Left renal cortex interstitium (tissue), 4 donors: ENCODE results near the gene MBNL1. TPM values are rescaled to one million over a fixed set of nuclear protein-coding genes. Genes with fewer than 3 reads are reported as not detected.

Experiments used
- DNase-seq, 4 donors: peaks; one replicate each; pipeline ENCODE4 v3.0.0-alpha.2; 2013; ENCODE audit warnings: low read depth in 4 of 4, low spot score in 2 of 4, missing footprints in 1 of 4
- polyA plus RNA-seq, 4 donors: library from polyadenylated mRNA; unstranded; fragments of 120-200 nt; gene quantifications; one replicate each; pipeline ENCODE4 v1.2.1, GENCODE V29; 2013; ENCODE audit not compliant: insufficient read length in 4 of 4

MBNL1 gene
- polyA plus RNA-seq, 4 donors: 47.8 to 55.1 (median 51.4) TPM

DNA sequence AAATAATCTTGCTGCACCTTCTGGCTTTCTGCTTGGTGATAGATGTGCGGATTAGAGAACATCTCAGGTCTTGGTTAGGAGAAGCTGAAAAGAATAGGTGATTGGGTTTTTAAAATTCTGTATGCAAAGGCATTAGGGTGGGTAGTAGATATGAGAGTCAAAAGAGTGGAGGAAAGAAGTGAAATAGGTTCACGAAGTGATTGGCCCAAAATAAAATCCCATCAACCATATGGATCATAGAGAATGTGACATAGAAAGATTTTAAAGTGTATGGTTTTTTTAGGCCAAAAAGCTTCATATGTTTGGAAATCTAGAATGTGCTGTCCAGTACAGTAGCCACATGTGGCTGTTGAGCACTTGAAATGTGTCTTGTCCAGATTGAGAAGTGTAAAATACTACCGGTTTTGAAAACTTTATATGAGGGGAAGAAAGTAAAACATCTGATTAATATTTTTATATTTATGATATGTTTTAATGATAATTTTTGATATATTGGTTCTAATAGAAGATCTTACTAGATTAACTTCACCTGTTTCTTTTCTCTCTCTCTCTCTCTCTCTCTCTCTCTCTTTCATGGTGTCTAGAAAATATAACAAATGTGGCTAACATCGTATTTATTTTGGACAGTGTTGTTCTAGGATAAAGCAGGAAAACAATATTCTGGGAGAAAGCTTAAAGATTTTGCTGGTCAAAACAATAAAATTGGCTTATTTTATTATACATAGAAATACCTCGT, 2.9 kb downstream of the MBNL1 start:
- DNase-seq: no peak

DNA sequence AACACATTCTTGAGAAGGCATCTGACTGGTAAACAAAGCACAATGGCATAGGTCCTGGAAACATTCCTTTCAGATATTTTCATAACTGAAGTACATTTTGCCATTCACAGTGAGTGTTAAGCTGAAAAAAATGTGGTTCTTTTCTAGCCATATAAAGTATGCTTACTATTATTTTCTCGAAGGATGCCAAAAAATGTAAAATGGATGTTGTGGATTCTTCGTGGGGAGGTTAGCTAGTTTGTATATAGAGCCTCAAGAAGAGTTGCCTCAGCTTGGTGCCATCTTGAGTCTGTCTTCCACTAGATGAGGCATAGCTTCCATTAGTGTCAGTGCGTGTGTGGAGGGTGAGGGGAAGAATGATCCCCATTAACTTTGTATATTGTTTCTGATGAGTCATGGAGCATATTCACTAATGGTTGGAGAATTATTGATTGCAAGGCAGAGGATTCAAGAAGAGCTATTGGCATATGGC, 4.1 kb downstream of the MBNL1 start:
- no peak for DNase-seq

GRCh38 chr3:152276681-152277080, 8.0 kb downstream of the MBNL1 start:
- DNase-seq: no peak

DNA sequence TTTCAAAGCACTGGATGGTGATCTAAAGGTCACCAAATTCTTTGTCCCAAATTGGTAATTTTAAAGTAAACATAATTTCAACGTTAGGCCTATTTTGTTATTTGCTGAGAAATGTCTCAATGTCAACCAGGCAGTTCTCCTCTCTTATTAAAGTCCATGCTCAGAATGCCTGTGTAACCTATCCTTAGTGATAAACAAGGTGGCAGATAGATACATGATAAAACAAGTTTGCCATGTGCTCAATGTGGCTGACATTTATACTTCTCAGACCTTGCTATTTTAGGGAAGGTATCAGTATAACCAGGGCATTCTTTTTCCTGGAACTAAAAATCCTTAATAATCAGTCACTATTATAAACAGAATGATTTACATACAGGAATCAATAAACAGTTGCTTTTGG, 8.5 kb downstream of the MBNL1 start:
- no peak for DNase-seq

- DNase-seq: no peak
Measured at GRCh38 chr3:152278756-152279427, 10.2 kb downstream of the MBNL1 start.

DNA sequence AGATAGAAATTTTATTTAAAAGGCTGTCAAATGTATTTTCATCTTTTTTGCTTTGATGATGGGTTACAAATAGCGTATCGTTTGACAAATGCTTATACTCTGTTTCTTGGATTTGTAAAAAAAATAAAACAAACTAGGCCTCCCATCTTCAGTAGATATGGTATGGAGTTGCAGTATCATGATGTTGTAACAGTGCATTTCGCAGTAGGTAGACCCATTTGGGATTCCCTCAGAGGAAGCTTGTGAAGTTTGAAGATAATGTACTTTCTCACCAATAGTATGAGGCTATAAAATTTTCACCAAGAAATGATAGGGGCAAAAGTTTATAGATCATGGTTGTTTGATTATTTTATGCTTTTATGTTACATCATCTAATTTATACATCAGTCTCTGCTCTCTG, 10.8 kb downstream of the MBNL1 start:
- no peak for DNase-seq

- DNase-seq: no peak
Measured at GRCh38 chr3:152280539-152280938, 11.8 kb downstream of the MBNL1 start.

DNA sequence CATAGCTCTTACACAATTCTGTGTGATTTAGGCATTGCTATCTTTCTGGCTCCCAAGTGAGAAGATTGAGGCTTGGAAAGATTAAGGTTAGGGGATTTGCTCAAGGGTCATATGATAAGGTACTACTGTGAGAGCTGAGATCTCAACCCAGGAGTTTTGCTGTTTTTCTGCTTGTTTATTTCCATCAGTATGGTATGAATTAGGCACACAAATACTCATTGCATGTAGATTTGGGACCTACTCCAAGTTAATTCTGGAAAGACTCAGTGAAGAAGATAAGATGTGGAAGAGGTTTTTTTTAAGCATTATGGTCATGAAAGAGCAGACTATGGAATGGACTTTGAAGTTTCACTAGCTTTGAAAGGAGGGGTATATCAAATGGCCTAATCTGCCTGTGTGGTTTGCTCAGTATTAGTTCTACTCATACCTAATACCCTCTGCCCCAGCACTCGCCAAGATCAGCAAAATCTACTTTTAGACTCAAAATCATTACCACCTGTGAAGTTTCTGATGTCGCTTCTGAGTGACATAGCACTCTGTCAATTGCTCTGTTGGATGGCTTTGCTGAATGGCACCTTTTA, 12.5 kb downstream of the MBNL1 start:
- DNase-seq: no peak

- DNase-seq: no peak
Measured at GRCh38 chr3:152282813-152283212, 14.1 kb downstream of the MBNL1 start.

GRCh38 chr3:152283492-152284381, 15.0 kb downstream of the MBNL1 start:
- no peak for DNase-seq

DNA sequence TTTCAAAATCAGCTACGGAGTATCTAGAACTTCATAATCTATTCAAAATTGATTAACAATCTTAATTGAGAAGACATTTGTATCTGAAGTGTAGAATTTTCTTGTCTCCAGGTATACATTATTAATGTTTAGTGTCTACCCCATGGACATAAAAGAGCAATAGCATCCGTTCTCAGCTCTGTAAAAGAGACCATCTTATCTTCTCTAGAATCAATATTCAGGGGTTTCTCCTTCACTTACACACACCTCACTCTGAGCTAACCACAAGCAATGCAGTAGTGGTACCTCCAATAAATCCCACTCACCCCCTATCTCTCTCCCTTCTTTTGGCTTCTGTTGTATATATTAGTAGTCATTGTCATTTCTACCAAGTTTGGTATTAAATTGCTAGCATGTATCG, 16.2 kb downstream of the MBNL1 start:
- DNase-seq: no peak

DNA sequence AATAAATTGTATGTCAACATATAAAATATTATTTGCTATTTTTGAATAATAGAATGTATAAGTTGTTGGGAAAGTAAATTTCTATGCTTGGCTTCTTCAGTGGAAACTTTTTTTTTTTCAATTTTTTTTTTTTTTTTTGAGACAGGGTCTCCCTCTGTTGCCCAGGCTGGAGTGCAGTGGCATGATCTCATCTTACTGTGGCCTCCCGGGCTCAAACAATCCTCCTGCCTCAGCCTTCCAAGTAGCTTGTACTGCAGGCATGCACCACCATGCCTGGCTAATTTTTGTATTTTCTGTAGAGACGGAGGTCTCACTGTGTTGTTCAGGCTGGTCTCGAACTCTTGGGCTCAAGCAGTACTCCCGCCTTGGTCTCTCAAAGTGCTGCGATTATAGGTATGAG, 16.8 kb downstream of the MBNL1 start:
- DNase-seq: no peak

GRCh38 chr3:152287898-152288576, 19.3 kb downstream of the MBNL1 start:
- no peak for DNase-seq

GRCh38 chr3:152288681-152289080, 20.0 kb downstream of the MBNL1 start:
- DNase-seq: no peak

GRCh38 chr3:152289708-152290107, 21.0 kb downstream of the MBNL1 start:
- DNase-seq: no peak

GRCh38 chr3:152290374-152290773, 21.6 kb downstream of the MBNL1 start:
- no peak for DNase-seq

- no peak for DNase-seq
Measured at GRCh38 chr3:152291238-152291637, 22.5 kb downstream of the MBNL1 start.

GRCh38 chr3:152291649-152292066, 22.9 kb downstream of the MBNL1 start:
- no peak for DNase-seq

- DNase-seq: no peak
Measured at GRCh38 chr3:152292366-152292765, 23.6 kb downstream of the MBNL1 start.

- no peak for DNase-seq
Measured at GRCh38 chr3:152293347-152294006, 24.7 kb downstream of the MBNL1 start.
